ENCODE data around the gene TBX4.
"Not testable (repeated sequence)": the region's sequence is repeated elsewhere in the genome, so short reads cannot be mapped to it uniquely, and the experiment has no call there.

The TBX4 gene

GRCh38 chr17:61413661-61414126, 38.5 kb upstream of the TBX4 start:
- no peak for DNase-seq

DNA sequence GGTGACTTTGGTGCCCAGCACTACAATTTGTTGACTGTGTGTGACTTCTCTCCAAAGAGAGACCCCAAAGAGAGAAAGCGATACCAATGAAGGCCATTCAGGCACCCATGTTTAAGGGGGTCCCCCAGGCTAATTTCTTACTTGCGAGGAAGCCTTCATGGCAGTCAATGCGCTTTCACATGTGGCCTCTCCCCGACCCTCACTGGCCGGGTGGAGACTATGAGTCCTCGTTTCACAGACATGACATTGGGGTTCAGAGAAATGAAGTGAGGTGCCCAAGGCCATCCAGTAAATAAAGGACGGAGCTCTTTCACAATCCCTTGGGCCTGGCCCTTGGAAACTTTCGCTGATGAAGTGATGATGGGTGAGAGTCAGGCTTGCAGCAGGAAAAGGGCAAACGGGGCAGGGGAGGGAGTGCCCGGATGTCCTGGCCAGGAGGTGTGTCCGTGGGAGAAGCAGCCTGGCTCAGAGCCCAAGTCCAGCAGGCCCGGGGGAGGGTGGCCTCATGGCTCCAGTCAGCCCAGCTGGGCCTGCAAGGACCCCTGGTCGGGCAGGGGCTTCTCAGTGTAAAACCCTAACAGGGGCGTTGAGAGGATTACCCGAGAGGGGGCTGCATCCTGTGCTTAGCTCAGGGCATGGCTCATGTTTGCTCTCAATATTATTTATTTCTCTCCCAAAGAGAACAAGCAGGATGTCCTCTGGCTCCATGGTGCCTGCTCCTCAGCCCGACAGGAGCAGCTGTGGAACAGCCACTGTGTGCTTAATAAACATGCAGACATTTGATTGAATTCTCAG, 37.9 kb upstream of the TBX4 start:
- DNase-seq = no peak

DNA sequence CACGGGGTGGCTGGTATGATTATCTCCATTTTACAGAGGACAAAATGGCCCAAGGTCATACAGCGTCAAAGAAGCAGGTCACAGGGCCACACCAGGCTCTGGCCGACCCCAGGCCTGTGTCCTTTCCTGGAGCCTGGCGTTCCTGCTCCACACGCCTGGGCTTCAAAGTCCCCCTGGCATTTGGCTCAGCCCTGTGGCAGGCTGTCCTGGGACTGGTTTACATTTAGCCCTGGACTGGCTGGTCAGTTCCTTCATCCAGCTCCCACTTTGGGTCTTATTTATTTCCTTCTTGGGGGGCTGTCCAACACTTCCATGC, 37.3 kb upstream of the TBX4 start:
- DNase-seq = no peak

DNA sequence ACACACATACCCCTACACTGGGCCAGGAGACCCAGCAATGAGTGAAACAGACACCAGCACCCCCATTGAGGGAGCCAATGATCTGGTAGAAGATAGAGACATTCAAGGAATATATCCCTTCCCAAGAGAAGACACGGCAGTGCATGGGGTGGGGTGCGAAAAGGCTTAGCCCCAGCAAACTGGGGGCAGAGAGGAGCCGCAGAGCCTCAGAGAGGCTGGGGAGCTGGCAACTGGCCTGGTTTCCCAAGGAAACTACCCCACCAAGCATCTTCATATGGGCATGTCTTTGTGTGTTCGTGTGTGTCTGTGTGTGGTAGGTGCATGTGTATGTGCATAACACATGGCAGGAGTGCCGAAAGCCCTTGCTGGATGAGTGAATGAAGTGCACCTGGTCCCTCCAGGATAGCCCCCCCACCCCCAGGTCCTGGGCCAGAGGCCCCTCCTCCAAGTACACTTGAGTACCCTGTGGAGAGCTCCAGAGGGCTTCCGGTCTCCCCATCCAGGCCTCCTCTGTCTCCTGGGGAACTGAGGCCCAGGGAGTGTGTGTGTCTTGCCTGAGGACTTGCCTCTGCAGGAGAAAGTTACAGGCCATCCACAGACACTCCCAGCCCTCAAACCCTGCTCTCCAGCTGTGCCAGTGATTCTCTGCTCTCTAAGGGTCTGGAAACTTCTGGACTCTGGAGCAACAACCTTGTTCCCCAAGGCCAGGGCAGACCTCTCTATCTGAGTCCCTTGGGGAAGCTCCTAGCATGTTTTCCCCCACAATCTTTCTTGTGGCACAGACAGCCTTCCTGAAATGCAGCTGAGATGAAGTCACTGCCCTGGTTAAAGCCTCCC, 36.6 kb upstream of the TBX4 start:
- no peak for DNase-seq

DNA sequence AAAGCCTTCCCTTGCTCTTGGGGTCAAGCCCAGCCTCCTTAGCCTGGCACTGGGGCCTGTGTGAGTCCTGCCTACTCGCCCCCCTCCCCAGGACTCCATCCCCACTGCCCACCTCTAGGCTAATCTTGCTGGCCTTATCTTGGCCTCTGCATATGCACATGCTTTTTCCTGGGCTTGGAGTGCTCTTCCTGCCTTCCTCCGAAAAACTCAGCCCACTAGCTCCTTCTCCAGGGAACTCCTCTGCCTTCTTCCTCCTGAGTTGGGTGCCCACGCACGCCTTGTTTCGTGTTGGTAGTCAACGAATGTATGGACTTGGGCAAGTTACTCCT, 36.0 kb upstream of the TBX4 start:
- DNase-seq = no peak

- peak; percentile 82 for DNase-seq
These were observed 35.5 kb upstream of the TBX4 start for GRCh38 chr17:61416540-61417363.

- DNase-seq = no peak
These were observed 33.8 kb upstream of the TBX4 start for GRCh38 chr17:61418449-61418848.

- DNase-seq = no peak
These were observed 32.7 kb upstream of the TBX4 start for GRCh38 chr17:61419496-61420046.

DNA sequence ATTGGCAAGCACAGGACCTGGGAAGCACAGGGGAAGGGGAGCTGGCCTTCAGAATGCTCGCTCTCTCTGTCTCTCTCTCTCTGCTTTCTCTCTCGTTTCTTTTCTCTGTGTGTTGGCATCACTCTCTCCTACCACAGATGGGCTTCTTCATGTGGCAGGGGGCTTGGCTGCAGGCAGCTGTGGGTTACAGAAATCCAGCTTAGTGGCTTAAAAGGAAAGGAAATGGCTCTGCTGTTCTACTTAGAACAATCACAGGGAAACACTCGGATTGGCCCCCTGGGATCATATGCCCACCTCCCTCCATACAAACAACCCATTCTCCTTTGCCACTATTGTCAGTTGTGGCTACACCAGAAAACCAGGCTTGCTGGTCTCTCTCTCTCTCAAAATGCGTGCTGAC, 32.2 kb upstream of the TBX4 start:
- DNase-seq = no peak

DNA sequence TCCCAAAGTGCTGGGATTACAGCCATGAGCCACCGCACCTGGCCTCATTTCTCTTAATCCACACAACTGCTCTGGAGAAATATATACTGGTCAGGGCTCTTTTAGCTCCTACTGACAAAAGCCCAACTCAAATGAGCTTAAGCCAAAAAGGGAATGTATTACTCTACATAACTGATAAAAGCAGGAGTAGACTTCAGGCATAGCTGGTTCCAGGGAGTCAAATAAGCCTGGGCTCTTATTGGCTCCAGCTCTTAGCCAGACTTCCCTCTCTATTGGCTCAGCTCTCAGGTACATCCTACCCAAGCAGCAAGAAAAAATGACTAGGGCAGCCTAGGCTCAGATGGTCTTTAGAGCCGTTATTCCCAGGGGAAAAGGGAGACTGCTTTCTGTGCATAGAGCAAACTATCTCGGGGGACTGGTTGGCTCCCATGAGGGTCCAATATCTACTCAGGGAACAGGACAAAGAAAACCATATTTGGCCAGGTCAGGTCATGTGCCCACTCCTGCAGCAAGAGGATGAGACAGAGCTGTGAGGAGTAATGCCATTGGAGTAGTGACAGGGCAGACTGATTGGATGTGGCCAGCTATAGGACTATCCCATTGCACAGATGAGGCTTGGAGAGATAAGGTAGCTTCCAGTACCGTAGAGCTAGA, 31.4 kb upstream of the TBX4 start:
- no peak for DNase-seq

GRCh38 chr17:61421460-61421859, 30.8 kb upstream of the TBX4 start:
- no peak for DNase-seq

DNA sequence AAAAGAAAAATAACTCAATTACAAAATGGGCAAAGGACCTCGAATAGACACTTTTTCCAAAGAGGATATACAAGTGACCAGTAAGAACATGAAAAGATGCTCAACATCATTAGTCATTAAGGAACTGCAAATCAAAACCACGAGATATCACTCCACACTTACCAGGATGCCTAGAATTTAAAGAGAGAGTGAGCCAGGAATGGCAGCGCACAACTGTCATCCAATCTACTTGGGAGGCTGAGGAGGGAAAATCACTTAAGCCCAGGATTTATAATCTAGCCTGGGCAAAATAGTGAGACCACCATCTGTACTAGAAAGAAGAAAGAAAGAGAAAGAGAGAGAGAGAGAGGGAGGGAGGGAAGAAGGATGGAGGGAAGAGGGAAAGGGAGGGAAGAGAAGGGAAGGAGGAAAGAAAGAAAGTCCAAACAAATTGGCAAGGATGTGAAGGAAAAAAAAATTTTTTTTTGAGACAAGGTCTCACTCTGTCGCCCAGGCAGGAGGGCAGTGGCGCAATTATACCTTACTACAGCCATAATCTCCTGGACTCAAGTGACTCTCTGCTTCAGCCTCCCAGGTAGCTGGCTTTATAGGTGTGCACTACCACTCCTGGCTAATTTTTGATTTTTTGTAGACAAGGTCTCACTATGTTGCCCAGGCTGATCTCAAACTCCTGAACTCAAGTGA, 30.0 kb upstream of the TBX4 start:
- DNase-seq = no peak

- no peak for DNase-seq
These were observed 29.4 kb upstream of the TBX4 start for GRCh38 chr17:61422869-61423268.

GRCh38 chr17:61423967-61424649, 28.1 kb upstream of the TBX4 start:
- no peak for DNase-seq

GRCh38 chr17:61425682-61426481, 26.3 kb upstream of the TBX4 start:
- DNase-seq = no peak

- DNase-seq = no peak
These were observed 25.5 kb upstream of the TBX4 start for GRCh38 chr17:61426482-61427304.

DNA sequence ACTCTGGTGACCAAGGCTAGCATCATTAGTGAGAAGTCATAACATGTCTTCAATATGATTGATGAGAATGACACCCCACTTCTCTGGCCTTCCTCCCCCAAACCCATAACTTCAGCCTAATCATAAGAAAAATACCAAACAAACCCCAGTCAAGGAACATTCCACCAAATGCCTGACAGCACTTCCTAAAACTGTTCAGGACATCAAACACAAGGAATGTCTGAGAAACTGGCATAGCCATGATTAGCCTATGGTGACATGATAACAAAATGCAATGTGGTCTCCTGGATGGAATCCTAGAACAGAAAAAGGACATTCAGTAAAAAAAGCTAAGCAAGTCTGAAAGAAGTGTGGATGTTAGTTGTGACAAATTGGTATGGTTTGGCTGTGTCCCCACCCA, 24.7 kb upstream of the TBX4 start:
- no peak for DNase-seq

GRCh38 chr17:61429274-61429673, 22.9 kb upstream of the TBX4 start:
- DNase-seq = no peak

GRCh38 chr17:61429831-61430230, 22.4 kb upstream of the TBX4 start:
- DNase-seq = not testable (repeated sequence)

Measured in stimulated activated CD8-positive, alpha-beta memory T cell treated with anti-CD3 and anti-CD28 coated beads, Interleukin-4, amount 100 ng/mL, for 48 hours (primary cell).